Measurements from ENCODE around the gene MAP4K4. TPM values are rescaled to one million over a fixed set of nuclear protein-coding genes. Genes with fewer than 3 reads are reported as not detected.

MAP4K4 gene
- total RNA-seq, 4 donors from 2014 or later: 40.0 to 85.5 (median 59.5) TPM

DNA sequence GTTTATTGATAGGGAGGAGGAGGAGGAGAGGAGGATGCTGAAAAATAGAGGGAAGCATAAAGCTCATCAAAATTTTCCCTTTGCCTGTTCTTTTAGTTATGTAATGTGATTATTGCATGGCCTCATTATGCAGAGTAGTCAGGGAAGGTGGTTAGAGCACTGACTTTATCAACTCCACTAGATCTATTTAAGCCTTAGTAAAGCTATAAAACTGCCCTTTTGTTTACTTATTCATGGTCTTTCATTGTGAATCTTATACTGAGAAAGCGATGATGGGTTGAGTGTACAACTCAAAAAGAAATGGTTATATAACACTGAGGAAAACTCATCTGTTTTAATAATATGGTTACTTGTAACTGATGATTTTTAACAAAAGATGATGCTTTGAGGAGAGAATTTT lies 81.7 kb downstream of the MAP4K4 start:
- in situ Hi-C loops (cut with MboI; ENCODE audit: low sequenced_read_pairs in 4 of 4): no loop called here
- intact Hi-C loops (cut with DNase I; ENCODE audit: low total_unique reads): no loop called here

GRCh38 chr2:101779656-101780055 lies 82.1 kb downstream of the MAP4K4 start:
- in situ Hi-C loops (cut with MboI; ENCODE audit: low sequenced_read_pairs in 4 of 4): no loop called here
- TF ChIP-seq POLR2A (IDR thresholded peaks at IDR 0.05) (no peak), CTCF (IDR thresholded peaks at IDR 0.05 in 4 of 5, conservative IDR thresholded peaks at IDR 0.05 in 1 of 5) (no peak)
- H3K4me1 ChIP-seq: peaks cover 60 to 64% of the 10 kb centered on the region in 2 donors

More for the DNA sequence above, 81.7 kb downstream of the MAP4K4 start:
- Histone ChIP-seq H3K9me3 (no peaks in the 10 kb centered on the region), H3K27me3 (no peaks in the 10 kb centered on the region), H3K36me3 (no peaks in the 10 kb centered on the region), H3K4me3 (no peak overlapping the region), H3K4me1 (peaks cover 56 to 65% of the 10 kb centered on the region in 2 donors), H3K27ac (no peak overlapping the region)
- no peak for DNase-seq
- no peak for TF ChIP-seq POLR2A (IDR thresholded peaks at IDR 0.05)
- TF ChIP-seq CTCF (IDR thresholded peaks at IDR 0.05 in 4 of 5, conservative IDR thresholded peaks at IDR 0.05 in 1 of 5): no peak
- ATAC-seq: no peak

DNA sequence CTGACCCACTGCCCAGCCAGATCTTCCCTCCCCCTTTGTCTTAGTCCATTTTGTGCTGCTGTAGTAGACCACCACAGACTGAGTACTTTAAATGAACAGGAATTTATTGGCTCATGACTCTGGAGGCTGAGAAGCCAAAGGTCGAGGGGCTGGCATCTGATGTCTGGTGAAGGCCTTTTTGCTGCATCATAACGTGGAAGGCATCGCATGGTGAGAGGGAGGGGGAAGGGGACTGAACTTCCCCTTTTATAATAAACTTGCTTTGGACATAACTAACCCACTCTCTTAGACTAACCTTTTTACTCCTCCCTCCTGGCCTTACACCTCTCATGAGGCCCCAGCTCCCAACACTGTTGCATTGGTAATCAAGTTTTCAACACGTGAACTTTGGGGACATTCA lies 83.8 kb downstream of the MAP4K4 start:
- ATAC-seq: no peak

More at GRCh38 chr2:101779656-101780055, 82.1 kb downstream of the MAP4K4 start:
- Histone ChIP-seq H3K4me3 (no peak overlapping the region), H3K27me3 (no peaks in the 10 kb centered on the region), H3K36me3 (no peaks in the 10 kb centered on the region), H3K9me3 (no peaks in the 10 kb centered on the region), H3K27ac (no peak overlapping the region)
- ATAC-seq (no peak), DNase-seq (no peak)
- intact Hi-C loops (cut with DNase I; ENCODE audit: low total_unique reads): loop anchor here (5.0 kb wide), 1 partner anchor 38 kb away; no protein-coding TSS in a partner anchor

DNA sequence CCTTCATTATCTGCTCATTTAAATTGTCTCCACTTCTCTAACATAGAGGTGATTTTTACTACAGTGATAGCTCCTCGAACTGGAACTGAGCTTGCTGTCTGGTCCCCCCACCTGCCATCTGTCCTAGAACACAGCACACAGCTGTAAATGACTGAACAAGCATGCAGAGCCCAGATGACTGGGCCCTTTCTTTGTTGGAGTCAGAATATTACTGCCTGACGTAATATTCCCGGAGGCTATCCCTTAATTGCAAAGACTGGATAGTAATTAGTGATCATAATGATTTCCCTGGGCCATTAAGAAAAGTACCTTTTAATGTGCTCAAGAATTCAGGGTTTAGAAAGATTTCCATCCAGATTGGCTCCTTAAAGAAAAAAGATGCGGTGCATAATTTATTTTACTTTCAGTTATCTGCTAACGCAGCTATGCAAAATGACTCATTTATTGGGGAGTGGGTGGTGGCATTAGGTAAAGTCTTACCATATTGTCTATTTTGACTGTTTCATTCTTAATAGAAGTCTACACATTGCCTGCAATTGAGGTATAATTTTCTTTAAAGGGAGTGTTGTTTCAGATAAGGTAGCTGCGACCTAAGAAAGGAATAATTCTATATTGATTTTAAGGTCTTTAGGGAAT lies 84.4 kb downstream of the MAP4K4 start:
- H3K27me3 ChIP-seq: no peaks in the 10 kb centered on the region
- H3K4me1 ChIP-seq: peaks cover 42 to 61% of the 10 kb centered on the region in 2 donors
- no peak for ATAC-seq
- no peak overlapping the region for H3K27ac ChIP-seq
- no peaks in the 10 kb centered on the region for H3K36me3 ChIP-seq
- TF ChIP-seq CTCF (IDR thresholded peaks at IDR 0.05 in 4 of 5, conservative IDR thresholded peaks at IDR 0.05 in 1 of 5): no peak
- no peak for TF ChIP-seq POLR2A (IDR thresholded peaks at IDR 0.05)
- in situ Hi-C loops (cut with MboI; ENCODE audit: low sequenced_read_pairs in 4 of 4) (no loop called here), intact Hi-C loops (cut with DNase I; ENCODE audit: low total_unique reads) (loop anchor here (5.0 kb wide), 1 partner anchor 35 kb away; no protein-coding TSS in a partner anchor)
- no peak overlapping the region for H3K4me3 ChIP-seq
- no peak for DNase-seq
- no peaks in the 10 kb centered on the region for H3K9me3 ChIP-seq

More for the DNA sequence above, 83.8 kb downstream of the MAP4K4 start:
- no peaks in the 10 kb centered on the region for H3K27me3 ChIP-seq
- in situ Hi-C loops (cut with MboI; ENCODE audit: low sequenced_read_pairs in 4 of 4): no loop called here
- H3K27ac ChIP-seq: no peak overlapping the region
- DNase-seq: no peak
- H3K4me1 ChIP-seq: peaks cover 48 to 57% of the 10 kb centered on the region in 2 donors
- intact Hi-C loops (cut with DNase I; ENCODE audit: low total_unique reads): loop anchor here (5.0 kb wide), 1 partner anchor 36 kb away; no protein-coding TSS in a partner anchor
- H3K4me3 ChIP-seq: no peak overlapping the region
- TF ChIP-seq POLR2A (IDR thresholded peaks at IDR 0.05) (no peak), CTCF (IDR thresholded peaks at IDR 0.05 in 4 of 5, conservative IDR thresholded peaks at IDR 0.05 in 1 of 5) (no peak)
- no peaks in the 10 kb centered on the region for H3K36me3 ChIP-seq
- no peaks in the 10 kb centered on the region for H3K9me3 ChIP-seq
